G401.6 (cell line): ENCODE data around the gene PFDN6.
A peak's percentile ranks its signal among the peaks of the same experiment; 100 is the strongest.

Source experiments
- FAIRE-seq: peaks from 2 replicates; lab custom pipeline; 2012; peaks lifted over from hg19 to GRCh38; lab: Jason Lieb, UNC

The PFDN6 gene

GRCh38 chr6:33295621-33296369, 6.4 kb downstream of the PFDN6 start:
- no peak for FAIRE-seq

GRCh38 chr6:33296797-33297405, 7.5 kb downstream of the PFDN6 start:
- FAIRE-seq: no peak

GRCh38 chr6:33297406-33297955, 8.1 kb downstream of the PFDN6 start:
- no peak for FAIRE-seq

- no peak for FAIRE-seq
These were observed 8.8 kb downstream of the PFDN6 start for GRCh38 chr6:33297956-33298772.

- FAIRE-seq: no peak
These were observed 9.4 kb downstream of the PFDN6 start, which contains the start of gene RGL2 for GRCh38 chr6:33298773-33299236. RGL2 (minus strand) TSS chr6:33298942; CDS start chr6:33298610, 332 bp downstream.

- peak; percentile 90 for FAIRE-seq
These were observed 10.0 kb downstream of the PFDN6 start for GRCh38 chr6:33299237-33299944.

GRCh38 chr6:33301877-33302276, 12.5 kb downstream of the PFDN6 start:
- no peak for FAIRE-seq

- FAIRE-seq: no peak
These were observed 14.8 kb downstream of the PFDN6 start for GRCh38 chr6:33304216-33304615.

GRCh38 chr6:33305052-33305451, 15.7 kb downstream of the PFDN6 start:
- FAIRE-seq: no peak

GRCh38 chr6:33306356-33306755, 17.0 kb downstream of the PFDN6 start:
- FAIRE-seq: no peak

GRCh38 chr6:33312361-33313104, 23.1 kb downstream of the PFDN6 start:
- peak; percentile 76 for FAIRE-seq

- FAIRE-seq: no peak
These were observed 23.8 kb downstream of the PFDN6 start for GRCh38 chr6:33313105-33313708.

- FAIRE-seq: no peak
These were observed 24.5 kb downstream of the PFDN6 start, which contains the start of gene TAPBP for GRCh38 chr6:33313709-33314514. TAPBP (minus strand) TSS chr6:33314078; CDS start chr6:33314041, 37 bp downstream.

GRCh38 chr6:33314515-33314942, 25.1 kb downstream of the PFDN6 start:
- FAIRE-seq: peak; percentile 30

GRCh38 chr6:33314943-33315792, 25.8 kb downstream of the PFDN6 start:
- FAIRE-seq: no peak

GRCh38 chr6:33315793-33316602, 26.6 kb downstream of the PFDN6 start:
- FAIRE-seq: no peak

- no peak for FAIRE-seq
These were observed 27.4 kb downstream of the PFDN6 start for GRCh38 chr6:33316603-33317418.
